NCI-H1092 treated with DMSO at 0.1 percent for 48 hours (cell line): ENCODE measurements around the gene DMD.
A peak's percentile ranks its signal among the peaks of the same experiment; 100 is the strongest.

Experiments
- DNase-seq: peaks from one replicate; lab custom pipeline; 2025; lab: John Stamatoyannopoulos, UW

The DMD gene

GRCh38 chrX:32489125-32489524, 722.2 kb downstream of the DMD start:
- no peak for DNase-seq

GRCh38 chrX:32483534-32484136, 727.7 kb downstream of the DMD start:
- peak; percentile 20 for DNase-seq

GRCh38 chrX:32480019-32480418, 731.3 kb downstream of the DMD start:
- DNase-seq = no peak

- DNase-seq = no peak
Observed at GRCh38 chrX:32472364-32472763, 739.0 kb downstream of the DMD start.

GRCh38 chrX:32455704-32456103, 755.6 kb downstream of the DMD start:
- DNase-seq = no peak

DNA sequence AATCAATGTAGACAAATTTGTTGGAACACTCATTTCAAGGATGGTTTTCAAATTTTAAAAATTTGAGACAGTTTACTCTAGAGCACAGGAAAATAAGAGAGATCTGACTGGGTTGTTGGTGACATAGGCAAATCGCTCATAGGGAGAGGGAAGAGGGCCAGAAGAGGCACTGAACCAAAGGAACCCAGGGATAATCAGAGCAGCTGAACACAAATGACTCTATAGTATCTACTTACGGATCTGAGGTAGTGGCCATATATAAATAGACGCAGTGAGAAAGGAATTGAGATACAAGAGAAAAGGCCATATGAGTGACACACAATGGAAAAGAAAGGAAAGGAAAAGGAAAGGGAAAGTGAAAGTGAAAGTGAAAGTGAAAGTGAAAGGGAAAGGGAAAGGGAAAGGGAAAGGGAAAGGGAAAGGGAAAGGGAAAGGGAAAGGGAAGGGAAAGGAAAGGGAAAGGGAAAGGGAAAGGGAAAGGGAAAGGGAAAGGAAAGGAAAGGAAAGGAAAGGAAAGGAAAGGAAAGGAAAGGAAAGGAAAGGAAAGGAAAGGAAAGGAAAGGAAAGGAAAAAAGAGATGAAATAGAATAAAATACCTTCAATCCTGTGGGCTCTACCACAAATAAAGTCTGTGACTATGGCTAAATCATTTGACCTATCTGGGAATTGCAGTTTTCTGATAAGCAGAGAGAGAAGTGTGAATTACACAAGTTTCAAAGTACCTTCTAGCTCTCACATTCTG, 759.2 kb downstream of the DMD start:
- DNase-seq = no peak

- no peak for DNase-seq
Observed at GRCh38 chrX:32448945-32449344, 762.4 kb downstream of the DMD start.

DNA sequence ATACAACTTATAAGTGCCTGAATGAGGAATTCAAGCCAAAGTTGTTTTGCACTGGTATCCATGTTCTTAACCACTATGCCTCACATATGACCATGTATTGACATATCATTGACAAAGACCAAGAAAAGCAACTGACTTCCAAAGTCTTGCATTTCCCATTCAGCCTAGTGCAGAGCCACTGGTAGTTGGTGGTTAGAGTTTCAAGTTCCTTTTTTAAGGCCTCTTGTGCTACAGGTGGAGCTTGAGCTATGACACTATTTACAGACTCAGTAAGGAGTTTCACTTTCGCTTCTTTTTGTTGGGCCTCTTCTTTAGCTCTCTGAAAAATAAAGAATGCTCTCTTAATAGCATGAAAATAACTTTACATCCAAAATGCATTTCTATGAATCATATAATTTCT, 763.0 kb downstream of the DMD start:
- DNase-seq = no peak

DNA sequence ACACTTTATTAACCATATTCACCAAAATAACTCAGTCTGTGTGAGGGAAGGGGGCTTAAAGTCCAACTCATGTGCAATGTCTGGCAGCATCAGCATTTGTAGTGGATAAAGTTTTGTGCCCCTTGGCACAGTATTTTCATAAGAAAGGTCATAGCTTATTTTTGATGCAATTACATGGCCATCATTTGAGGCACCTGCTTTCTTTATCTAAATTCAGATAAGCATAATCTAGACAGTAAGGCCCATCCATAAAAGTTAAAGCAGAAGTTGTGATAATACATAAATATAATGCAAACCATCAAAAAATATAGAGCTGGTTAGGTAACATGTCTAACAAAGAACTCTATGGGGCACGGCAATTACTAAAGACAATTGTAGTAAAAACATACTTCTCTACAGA, 763.7 kb downstream of the DMD start:
- no peak for DNase-seq

- DNase-seq = no peak
Observed at GRCh38 chrX:32443841-32444240, 767.5 kb downstream of the DMD start.

- DNase-seq = no peak
Observed at GRCh38 chrX:32421266-32421665, 790.1 kb downstream of the DMD start.

GRCh38 chrX:32408389-32408788, 803.0 kb downstream of the DMD start:
- DNase-seq = no peak

DNA sequence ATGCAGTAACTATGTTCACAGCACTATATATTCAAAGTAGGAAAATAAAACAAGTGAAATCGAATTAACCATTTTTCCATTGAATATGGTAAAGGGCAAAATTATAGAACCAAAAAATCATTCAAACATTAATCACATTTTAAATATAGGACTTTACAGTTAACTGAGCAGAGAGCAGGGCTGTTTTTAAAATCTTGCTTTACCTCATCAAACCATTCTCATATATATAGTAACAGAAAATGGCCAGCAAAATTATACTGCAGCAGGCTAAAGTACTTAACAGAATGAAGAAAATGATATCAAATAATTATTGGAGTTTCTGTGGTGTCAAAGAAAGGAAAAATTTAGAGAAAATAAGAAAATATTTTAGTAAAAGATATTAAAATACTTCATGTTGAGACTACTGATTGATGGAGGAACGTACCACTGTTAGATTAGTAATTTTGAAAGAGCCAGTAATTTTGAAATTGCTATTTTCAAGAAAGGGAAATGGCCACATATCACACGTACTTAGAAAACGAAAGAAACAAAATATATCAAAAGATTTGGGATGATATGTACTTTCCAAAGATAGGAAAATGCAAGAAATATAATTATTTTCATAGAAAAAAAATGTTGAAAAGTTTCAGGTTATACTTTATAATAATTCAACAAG, 813.7 kb downstream of the DMD start:
- no peak for DNase-seq

DNA sequence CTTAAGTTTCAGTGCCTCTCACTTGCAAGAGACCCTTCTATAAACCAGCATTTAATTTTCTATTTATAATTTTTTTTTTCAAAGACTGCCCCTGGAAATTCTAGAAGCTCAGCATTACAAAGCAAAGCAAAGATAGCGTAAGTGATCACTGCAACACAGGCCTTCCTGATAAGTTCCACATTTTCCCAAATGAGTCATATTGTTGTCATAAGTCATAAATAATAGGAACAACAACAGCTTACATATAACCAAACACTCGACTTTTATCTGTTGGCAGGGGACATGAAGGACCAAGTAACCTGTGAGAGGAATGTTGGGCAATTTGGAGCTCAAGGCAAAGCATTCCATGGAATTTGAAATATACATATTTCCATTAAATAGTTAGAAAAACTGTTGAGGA, 815.5 kb downstream of the DMD start:
- no peak for DNase-seq

DNA sequence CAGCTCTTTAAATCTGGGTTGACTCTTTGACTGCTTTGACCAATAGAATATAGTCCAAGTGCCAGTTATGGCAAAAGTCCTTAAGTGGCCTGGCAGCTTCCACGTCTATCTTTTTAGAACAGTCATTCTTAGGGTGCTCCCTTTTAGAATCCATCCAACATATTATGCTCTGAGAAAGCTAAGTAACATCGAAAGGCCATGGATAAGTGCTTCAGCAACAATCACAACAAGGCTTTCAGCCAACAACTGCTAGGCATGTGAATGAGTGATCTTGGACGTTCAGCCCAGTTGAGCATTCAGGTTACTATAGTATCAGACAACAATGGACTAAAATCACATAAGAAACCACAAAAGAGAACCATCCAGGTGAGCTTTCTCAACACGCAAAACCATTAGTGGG, 818.7 kb downstream of the DMD start:
- DNase-seq = no peak

- no peak for DNase-seq
Observed at GRCh38 chrX:32370456-32371205, 840.7 kb downstream of the DMD start.

DNA sequence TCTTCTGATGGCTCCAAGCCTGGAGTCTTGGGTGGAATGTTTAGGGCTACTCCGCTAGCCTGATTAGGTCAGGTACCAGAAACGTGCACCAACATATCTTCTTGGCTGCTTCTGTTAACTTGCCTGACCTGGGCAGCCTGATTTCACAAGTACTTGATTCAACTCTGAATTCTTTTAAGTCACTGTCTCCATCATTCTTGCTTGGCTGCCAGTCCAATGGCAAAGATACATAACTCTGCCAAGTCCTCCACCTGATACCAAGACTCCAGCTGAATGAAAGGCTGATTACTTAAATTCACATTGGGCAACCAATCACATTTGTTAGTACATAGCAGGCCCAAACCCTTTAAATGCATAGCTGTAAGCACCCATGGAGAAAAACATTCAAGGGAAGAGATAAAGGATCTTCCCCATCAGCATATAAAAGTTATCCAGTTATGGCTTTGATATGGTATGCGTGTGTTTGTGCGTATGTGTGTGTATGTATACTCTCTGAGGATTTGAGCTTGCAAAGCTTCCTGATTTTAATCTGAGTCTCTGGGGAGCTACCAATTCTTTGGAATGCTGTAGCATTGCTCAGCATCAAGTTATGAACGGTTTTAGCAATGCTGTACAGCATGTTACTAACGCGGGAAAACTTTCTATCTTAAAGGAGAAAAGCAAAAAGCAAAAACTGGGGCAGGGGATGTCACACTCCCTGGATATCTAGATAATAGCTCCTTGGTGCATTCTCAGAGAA, 917.2 kb downstream of the DMD start:
- DNase-seq = no peak

DNA sequence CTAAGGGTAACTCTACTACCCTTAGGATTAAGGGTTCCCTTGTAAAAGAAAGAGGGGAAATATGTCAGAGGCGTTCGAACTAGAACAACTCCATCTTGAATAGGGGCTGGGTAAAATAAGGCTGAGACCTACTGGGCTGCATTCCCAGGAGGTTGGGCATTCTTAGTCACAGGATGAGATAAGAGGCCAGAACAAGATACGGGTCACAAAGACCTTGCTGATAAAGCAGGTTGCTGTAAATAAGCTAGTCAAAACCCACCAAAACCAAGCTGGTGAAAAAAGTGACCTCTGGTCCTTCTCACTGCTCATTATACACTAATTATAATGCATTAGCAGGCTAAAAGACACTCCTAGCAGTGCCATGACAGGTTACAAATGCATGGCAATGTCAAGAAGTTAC, 922.0 kb downstream of the DMD start:
- no peak for DNase-seq

- DNase-seq = no peak
Observed at GRCh38 chrX:32281853-32282252, 929.5 kb downstream of the DMD start.

- no peak for DNase-seq
Observed at GRCh38 chrX:32280921-32281320, 930.4 kb downstream of the DMD start.

DNA sequence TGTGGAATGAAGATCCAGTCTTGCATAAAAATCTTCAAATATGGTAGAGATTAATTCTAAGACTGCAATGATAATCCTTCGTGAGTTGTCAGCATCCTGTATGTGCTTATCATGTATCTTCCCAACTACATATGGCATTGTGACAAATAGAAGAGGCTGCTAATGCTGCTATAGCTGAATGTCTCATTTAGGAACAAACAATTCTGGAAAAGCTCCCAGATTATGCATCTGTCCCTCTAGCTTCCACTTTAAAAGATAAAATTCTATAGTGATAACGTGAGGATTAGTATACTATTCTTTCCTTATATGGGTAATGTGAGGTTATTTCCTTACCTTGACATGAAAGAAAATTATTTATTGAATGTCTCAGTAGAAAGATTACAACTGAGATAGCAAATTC, 930.9 kb downstream of the DMD start:
- DNase-seq = no peak

DNA sequence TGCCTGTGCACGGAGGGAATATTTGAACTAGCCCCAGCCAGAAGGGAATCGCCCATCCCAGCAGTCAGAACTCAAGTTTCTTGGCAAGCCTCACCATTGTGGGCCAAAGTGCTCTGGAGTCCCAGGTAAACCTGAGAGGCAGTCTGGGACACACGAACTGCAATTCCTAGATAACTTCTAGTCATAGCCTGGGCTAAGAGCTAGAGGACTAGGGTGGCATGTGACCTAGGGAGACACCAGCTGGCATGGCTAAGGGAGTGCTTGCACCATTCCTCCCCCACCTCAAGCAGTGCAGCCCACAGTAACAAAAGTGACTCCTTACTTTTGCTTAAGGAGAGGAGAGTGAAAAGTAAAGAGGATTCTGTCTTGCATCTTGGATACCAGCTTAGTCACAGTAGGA, 935.2 kb downstream of the DMD start:
- no peak for DNase-seq
